HCT116 (cell line): ENCODE data around the gene FBXO42.

Experiments used
- CEBPB ChIP-seq: IDR thresholded peaks from 2 replicates; pipeline ENCODE4 v1.6.1; 2012; ENCODE audit warnings: low read depth
- ELF1 ChIP-seq: IDR thresholded peaks from 2 replicates; pipeline ENCODE4 v1.6.1; 2012; ENCODE audit warnings: low read depth, borderline replicate concordance
- EZH2 ChIP-seq: fragments of 200-600 bp; sonication (generic); IDR thresholded peaks from 2 replicates; pipeline ENCODE4 v1.6.1; 2017; ENCODE audit warnings: antibody characterized with exemption, mixed run types
- POLR2A ChIP-seq: IDR thresholded peaks from 2 replicates; pipeline ENCODE4 v1.7.0; 2011; ENCODE audit warnings: borderline replicate concordance; ENCODE audit not compliant: insufficient read depth, insufficient read length; ENCODE audit errors: extremely low read depth
- POLR2AphosphoS5 ChIP-seq: IDR thresholded peaks from 2 replicates; pipeline ENCODE4 v1.6.1; 2011; ENCODE audit warnings: mild to moderate bottlenecking, low read depth, low read length, moderate library complexity
- RAD21 ChIP-seq: IDR thresholded peaks from 2 replicates; pipeline ENCODE4 v1.6.1; 2012; ENCODE audit warnings: low read depth, mild to moderate bottlenecking
- SIN3A ChIP-seq: IDR thresholded peaks from 2 replicates; pipeline ENCODE4 v1.6.1; 2012; ENCODE audit warnings: low read depth
- SP1 ChIP-seq: IDR thresholded peaks from 2 replicates; pipeline ENCODE4 v1.6.1; 2012; ENCODE audit warnings: low read depth
- TCF7L2 ChIP-seq: IDR thresholded peaks from 2 replicates; pipeline ENCODE4 v1.7.0; 2011; ENCODE audit warnings: borderline replicate concordance, inconsistent platforms; ENCODE audit not compliant: insufficient read depth, insufficient read length; ENCODE audit errors: extremely low read depth
- ZFX ChIP-seq: fragments of 450-650 bp; IDR thresholded peaks from 2 replicates; pipeline ENCODE4 v1.6.1; 2017
- TF ChIP-seq, protein P1 (sequence below), 3 experiments: fragments of 200-600 bp in 1 of 3; sonication (generic) in 1 of 3; IDR thresholded peaks in 2 of 3; conservative IDR thresholded peaks in 1 of 3; 2 replicates each; pipeline ENCODE4 v1.5.1; 2012 to 2017; ENCODE audit warnings: low read depth in 2 of 3, low read length in 2 of 3, antibody characterized with exemption in 1 of 3, borderline replicate concordance in 1 of 3, control low read depth in 1 of 3, mild to moderate bottlenecking in 1 of 3, mixed read lengths in 1 of 3, mixed run types in 1 of 3, moderate library complexity in 1 of 3; ENCODE audit not compliant: insufficient read depth in 1 of 3
- TF ChIP-seq, protein P2 (sequence below): IDR thresholded peaks from 2 replicates; pipeline ENCODE4 v1.6.1; 2012

DNA sequence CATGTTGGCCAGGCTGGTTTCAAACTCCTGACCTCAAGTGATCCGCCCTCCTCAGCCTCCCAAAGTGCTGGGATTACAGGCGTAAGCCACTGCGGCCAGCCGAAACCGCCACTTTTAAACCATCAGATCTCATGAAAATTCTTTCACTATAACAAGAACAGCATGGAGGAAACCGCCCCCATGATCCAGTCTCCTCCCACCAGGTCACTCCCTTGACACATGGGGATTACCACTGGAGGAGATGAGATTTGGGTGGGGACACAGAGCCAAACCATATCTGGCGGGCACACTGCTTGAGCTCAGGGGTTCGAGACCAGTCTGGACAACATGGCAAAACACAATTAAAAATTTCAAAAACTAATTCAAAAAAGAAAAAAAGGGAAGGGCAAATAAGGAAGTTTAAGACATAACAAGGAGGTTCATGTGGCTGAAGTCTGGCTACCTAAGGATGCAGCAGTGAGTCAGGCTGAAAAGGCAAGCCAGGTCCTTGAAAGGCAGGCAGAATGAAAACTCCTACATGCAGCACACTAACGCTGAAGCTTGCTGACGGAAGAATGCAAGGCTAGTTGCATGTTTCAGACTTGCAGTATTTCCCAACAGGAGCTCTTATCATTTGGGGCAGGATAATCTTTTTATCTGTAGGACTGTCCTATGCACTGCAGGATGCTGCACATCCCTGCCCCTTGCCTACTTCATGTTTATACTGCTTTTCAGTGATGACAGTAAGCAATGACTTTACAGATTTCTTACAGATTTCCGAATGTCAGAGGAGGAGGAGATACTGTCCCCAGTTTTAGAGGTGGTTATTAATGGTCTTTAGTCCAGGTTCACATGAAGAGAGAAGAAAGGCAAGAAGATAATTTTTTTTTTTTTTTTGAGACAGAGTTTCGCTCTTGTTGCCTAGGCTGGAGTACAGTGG lies 49.3 kb downstream of the FBXO42 start:
- TF ChIP-seq POLR2A: no peak
- TF ChIP-seq, protein P1, sequence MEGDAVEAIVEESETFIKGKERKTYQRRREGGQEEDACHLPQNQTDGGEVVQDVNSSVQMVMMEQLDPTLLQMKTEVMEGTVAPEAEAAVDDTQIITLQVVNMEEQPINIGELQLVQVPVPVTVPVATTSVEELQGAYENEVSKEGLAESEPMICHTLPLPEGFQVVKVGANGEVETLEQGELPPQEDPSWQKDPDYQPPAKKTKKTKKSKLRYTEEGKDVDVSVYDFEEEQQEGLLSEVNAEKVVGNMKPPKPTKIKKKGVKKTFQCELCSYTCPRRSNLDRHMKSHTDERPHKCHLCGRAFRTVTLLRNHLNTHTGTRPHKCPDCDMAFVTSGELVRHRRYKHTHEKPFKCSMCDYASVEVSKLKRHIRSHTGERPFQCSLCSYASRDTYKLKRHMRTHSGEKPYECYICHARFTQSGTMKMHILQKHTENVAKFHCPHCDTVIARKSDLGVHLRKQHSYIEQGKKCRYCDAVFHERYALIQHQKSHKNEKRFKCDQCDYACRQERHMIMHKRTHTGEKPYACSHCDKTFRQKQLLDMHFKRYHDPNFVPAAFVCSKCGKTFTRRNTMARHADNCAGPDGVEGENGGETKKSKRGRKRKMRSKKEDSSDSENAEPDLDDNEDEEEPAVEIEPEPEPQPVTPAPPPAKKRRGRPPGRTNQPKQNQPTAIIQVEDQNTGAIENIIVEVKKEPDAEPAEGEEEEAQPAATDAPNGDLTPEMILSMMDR (IDR thresholded peaks at IDR 0.05 in 2 of 3, conservative IDR thresholded peaks at IDR 0.05 in 1 of 3; ENCODE audit: borderline replicate concordance in 1 of 3, insufficient read depth in 1 of 3, low read depth in 2 of 3, low read length in 2 of 3): no peak
- TF ChIP-seq TCF7L2: no peak
- no peak for TF ChIP-seq RAD21
- no peak for TF ChIP-seq CEBPB
- TF ChIP-seq EZH2: no peak
- TF ChIP-seq SIN3A: no peak
- TF ChIP-seq POLR2AphosphoS5: no peak
- no peak for TF ChIP-seq SP1
- no peak for TF ChIP-seq ELF1
- no peak for TF ChIP-seq ZFX
- TF ChIP-seq, protein P2, sequence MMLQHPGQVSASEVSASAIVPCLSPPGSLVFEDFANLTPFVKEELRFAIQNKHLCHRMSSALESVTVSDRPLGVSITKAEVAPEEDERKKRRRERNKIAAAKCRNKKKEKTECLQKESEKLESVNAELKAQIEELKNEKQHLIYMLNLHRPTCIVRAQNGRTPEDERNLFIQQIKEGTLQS: no peak
